HG03575 (cell line): Measurements from ENCODE around the gene RAB5A.
"Not testable (repeated sequence)": the region's sequence is repeated elsewhere in the genome, so short reads cannot be mapped to it uniquely, and the experiment has no call there.

Experiments used
- ATAC-seq: cut with Tn5 transposase; IDR thresholded peaks from one replicate; pipeline ENCODE4 v1.9.1; 2021; ENCODE audit not compliant: unreplicated experiment, insufficient number of reproducible peaks, low FRiP score; ENCODE audit errors: extremely low read depth

The RAB5A gene

GRCh38 chr3:20013396-20013795 is 66.5 kb downstream of the RAB5A start:
- no peak for ATAC-seq

DNA sequence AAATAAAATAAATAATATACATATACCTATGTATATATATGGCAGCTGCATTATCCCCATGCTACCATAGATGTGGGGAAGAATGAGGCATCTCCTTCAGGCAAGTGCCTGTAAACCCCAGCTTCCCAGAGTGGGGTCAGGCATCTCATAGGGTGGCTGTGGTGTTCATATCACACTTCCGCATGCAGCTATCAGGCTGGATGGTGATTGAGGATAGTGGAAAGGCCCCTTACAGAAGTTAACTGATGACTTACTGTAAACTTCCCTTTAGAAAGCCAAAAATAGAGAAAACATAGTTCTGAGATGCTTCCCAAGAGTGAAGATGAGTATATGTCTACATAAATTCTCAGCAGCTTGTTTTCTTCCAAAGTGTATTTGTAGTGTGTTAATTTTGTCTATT is 68.6 kb downstream of the RAB5A start:
- ATAC-seq = no peak

- ATAC-seq = not testable (repeated sequence)
Observed at GRCh38 chr3:20016076-20016475, 69.2 kb downstream of the RAB5A start.

DNA sequence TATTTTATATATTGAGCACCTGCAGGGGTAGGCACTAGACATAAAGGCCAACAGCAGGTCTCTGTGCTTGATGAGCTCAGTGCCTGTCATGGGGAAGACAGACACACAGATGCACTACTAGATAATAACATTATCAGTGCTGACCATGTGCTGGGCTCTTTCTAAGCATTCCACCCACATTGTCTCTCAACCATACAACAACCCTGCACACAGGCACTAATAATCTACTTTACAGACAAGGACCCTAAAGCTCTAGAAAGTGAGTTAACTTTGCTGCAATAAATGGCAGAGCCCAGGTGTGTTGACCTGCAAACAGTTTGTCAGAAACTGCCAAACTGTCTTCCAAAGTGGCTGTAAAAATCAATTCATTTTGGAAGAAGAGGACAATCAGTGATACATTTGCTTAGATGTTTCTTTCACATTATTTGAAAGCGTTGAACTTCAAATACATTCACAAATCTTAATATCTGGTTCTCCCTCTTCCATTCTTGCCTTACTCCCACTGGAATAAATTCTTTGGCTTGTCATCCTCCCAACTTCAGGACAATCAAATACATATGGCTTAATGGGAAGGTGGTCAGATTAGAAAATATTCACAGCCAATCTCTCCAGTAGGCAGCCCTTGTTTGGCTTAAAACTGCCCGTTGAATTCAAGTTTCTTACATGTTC is 76.2 kb downstream of the RAB5A start:
- no peak for ATAC-seq

DNA sequence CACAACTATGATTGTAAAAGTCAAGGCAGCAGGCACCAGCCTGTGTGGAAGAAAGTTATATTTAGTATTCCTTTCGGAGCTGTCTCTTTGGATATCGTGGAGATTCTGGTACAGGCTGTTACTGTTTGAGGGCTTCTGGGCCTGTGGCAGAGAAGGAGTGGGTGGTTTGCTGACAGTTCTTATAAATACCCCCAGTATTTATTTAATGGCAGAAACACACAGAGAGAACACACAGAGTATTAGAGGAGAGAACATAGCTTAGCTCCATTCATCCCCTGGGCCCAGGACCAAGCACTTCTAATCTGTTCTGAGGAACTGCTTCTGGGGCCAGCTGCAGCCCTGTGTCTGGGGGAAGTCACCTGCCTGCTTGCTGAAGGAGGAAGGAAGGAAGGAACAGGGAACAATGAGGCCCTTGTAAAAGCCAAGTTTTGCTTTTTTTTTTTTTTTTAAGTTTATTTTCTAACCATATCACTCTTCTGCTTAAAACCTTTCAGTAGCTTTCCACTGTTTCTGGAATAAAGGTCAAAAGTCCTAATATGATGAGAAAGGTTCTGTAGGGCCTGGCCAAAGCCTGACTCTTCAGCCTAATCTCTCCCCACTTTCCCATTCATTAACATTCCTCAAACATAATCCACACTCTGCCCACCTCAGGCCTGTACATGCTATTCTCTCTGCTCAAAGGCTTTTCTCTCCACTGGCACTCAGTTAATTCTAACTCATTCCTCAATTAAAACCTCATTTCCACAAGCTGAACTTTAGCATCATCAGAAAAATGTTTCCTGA is 76.9 kb downstream of the RAB5A start:
- ATAC-seq = no peak

DNA sequence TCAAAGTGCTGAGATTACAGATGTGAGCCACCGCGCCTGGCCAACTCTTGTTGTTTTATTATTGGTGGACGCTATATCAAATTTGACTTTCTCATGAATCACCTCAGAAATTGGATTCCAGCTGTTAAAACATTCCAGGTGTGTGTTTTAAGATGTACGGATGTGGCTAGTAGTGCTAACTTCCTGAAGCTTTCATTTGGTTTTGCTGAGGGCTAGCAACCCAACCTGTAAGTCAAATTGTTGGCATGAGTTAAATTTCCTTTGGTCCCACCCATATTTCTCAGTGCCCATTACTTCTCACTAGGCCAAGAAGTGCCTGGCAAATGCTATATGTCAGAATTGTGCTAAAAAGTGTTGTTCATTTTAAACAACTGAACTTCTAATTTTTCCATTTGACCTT is 80.2 kb downstream of the RAB5A start:
- no peak for ATAC-seq

DNA sequence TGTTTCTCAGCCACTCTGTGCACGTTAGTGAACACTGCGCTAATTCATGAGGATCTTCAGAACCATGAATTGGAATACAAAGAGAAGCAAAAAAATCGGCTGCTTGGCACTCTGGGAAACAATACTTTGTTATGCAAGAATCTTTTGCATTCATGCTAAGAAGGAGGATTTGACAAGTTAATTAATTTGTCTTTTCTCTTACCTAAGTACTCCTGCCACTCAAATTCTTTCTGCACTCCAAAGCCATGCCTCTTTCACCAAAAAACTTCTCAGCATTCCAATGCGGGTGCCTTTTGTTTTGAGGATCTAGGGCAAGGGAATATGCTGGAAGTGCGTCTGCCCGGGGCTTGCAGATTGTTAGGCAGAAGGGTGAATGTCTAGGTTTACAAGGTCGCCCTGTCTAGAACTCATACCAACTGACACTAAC is 82.0 kb downstream of the RAB5A start:
- no peak for ATAC-seq

DNA sequence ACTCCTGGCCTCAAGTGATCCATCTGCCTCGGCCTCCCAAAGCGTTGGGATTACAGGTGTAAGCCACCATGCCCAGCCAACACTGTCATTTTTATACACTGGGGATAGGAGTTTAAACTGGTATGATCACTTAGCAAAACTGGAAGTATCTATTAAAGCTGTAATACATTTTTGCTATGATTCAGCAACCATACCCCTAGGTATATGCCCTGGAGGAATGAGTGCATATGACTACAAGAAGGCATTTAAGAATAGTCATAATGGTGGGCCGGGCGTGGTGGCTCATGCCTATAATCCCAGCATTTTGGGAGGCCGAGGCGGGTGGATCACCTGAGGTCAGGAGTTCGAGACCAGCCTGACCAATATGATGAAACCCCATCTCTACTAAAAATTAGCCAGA is 85.0 kb downstream of the RAB5A start:
- not testable (repeated sequence) for ATAC-seq
